H4 (cell line): ENCODE measurements around the gene FBRS. TPM values are rescaled to one million over a fixed set of nuclear protein-coding genes. Genes with fewer than 3 reads are reported as not detected.

Source experiments
- DNase-seq: peaks from one replicate; pipeline ENCODE4 v3.0.0-alpha.2; 2015; ENCODE audit warnings: low spot score
- total RNA-seq: library from RNA; depleted of rRNA; stranded (reverse); fragments of >200 nt; shearing (Covaris generic); gene quantifications from 2 replicates; pipeline ENCODE4 v1.2.3, GENCODE V29; 2014

The FBRS gene
- total RNA-seq, 1 experiment from 2014 or later = 5.0 TPM

DNA sequence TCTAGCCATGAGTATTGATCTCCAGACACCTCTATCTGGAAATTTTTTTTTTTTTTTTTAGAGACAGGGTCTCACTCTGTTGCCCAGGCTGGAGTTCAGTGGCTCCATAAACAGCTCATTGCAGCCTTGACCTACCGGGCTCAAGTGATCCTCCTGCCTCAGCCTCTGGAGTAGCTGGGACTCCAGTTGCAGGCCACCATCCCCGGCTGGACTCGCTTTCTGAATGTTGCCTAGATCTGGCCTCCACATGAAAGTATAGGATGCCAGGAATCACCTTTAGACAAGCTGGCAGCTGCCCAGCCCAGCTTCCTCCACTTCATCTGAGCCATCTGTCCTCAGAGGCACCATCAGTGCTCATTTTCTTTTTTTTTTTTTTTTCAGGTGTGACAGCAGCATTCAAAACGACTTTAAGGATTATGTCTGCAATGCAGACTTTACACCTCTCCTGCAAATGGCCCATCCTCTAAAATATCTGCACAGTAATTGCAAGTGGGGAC is 13.8 kb upstream of the FBRS start:
- no peak for DNase-seq

DNA sequence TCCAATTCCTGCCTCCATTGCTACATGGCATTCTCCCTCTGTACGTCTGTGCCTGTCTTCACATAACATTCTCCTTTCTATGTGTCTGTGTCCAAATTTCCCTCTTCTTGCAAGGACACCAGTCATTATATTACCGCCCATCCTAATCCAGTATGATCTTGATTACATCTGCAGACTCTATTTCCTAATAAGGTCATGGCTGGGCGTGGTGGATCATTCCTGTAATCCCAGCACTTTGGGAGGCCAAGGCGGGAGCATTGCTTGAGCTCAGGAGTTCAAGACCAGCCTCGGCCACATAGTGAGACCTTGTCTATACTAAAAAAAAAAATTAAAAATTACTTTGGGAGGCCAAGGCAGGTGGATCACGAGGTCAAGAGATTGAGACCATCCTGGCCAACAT is 12.5 kb upstream of the FBRS start:
- DNase-seq = no peak

DNA sequence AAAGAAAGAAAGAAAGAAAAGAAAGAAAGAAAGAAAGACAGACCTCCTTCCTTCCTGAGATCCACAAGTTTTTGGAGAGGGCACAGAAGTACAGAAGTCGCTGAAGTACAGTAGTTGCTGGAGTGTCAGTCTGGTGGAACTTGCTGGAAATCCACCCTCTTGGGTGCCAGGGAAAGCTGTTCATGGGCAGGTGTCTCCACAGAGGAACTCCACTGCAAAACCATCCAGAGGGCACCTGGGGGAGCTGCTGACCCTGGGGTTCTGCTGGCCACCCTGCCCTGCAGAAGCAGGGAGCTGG is 11.0 kb upstream of the FBRS start:
- DNase-seq = no peak

DNA sequence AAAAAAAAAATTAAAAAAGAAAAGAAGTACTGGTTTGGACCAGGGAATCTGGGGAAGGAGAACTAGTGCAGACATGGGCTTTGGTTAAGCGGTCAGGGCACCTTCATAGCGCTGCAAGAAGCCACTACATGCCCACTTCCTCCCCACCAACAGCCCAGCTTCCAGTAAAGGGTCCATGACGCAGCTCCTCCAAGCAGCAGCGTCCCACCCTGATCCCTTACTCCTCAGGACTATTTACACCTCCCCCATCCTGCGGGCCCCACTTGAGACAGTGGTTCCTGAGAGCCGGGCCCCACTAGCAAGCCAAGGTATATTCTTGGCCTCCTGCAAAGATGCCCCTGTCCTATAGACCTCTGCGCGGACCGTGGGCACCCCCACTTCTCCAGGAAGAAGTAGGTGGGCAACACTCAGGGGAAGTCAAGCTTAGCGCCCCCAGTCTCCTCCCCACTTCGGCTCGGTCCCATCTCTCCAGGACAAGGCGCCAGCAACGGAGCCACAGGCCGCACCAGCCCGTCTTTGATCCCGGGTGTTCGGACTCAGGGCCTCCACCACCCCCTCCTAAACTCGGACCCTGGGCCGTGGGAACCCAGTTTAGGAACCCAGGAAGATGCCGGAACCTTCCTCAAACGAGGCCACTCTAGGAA is 8.4 kb upstream of the FBRS start:
- no peak for DNase-seq

DNA sequence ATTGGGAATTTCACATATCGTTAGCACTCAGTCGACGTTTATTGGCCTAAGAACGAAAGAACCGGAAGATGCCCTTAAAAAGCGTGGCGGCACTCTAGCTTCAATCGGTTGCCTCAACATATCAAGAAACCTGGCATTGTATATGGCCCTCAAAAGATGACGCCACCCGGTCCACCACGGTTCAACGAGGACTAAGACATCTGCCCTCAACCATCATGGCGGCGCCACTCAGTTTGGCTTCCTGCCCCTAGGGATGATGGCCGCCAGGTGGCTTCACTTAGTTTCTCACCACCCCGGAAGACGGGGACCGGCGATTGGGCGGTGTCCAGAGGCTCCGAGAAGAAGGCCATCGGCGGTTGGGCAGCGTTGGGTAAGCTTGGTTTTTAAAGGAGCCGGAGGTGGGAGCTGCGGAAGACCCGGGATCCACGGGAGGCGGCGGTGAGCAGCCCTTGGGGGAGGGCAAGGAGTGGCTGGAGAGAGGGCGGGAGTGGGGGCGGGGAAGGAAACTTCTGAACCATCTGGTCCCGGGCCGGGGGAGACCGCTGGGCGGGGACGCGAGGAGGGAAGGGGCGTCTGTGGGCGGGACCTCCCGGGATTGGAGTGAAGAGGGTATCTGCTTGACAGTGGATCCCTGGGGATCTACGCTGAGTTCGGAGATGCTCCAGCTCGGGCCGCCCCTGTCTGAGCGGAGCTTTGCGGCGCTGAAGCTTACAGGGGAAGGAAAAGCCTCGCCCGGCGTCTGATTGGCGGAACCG is 7.7 kb upstream of the FBRS start, which contains the start of gene PRR14:
Gene PRR14 (plus strand): TSS at position 592 of the 755 bp plus-strand sequence. CDS start 686 bp downstream, outside the sequence.
- DNase-seq = peak; percentile 98

DNA sequence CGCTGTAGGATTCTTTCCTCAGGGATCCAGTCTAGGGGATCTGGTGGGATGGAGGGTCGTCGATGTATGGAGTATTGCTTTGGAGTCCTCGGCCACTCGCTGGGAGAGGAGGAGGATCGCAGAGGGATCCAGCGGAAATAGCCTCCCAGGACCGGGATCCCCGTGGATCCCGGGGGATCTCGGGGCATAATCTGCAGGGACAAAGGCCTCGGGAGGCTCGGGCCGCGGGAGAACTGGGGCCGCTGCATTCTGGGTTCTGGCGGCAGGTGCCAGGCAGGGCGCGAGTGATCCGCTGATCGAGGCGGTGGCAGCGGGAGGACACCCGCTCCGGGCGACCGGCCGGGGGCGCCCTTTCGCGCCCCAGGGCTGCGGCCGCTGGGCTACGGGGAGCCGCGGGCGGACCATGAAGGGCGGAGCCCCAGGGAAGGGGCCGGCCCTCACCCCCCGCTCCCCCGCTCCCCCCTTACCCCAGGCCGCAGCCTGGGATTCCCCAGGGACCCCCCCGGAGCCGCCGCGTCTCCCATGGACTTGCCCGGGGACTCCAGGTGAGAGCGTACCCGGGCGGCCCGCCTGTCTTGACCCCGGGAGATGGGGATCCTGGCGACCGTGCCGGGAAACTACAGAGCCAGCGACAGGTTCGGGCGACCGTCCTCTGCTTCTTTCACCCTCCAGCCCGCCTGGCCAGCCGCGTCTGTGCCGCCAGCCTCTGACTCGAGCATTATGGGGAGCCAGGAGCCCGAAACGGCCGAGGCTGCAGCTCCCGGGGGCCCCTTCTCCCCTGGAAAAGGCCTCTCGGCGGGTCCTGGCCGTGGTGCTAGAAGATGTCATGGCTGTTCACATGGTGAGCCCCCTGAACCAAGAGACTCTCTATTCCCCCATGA is 6.9 kb upstream of the FBRS start:
- DNase-seq = peak; percentile 38

DNA sequence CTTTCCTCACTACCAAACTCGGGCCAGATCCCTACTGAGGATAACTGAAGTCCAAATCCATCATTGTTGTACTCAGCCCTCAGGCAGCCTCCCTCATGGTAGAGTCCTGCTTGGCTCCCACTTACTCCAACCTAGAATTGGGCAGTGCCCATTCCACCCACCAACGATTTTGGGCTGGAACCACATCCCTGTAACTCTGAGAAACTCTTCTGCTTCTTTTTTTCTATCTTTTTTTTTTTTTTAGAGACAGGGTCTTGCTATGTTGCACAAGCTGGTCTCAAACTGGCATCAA is 6.3 kb upstream of the FBRS start:
- no peak for DNase-seq

DNA sequence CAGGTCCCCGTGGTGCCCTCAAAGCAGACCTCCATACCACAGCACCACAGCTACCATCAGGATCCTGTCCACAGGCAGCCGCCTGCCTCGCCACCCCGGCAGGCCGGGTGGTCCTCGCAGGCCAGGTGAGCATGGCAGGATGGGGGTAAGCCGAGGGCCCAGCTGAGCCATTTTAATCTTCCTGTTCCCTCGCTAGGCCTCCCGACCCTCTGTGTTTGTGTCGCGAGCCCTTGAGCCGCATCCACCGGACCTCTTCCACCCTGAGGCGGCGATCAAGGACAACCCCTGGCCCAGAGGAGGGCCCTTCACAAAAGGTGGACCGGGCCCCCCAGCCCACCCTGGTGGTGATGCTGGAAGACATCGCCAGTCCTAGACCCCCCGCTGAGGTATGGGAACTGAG is 5.5 kb upstream of the FBRS start:
- DNase-seq = no peak

DNA sequence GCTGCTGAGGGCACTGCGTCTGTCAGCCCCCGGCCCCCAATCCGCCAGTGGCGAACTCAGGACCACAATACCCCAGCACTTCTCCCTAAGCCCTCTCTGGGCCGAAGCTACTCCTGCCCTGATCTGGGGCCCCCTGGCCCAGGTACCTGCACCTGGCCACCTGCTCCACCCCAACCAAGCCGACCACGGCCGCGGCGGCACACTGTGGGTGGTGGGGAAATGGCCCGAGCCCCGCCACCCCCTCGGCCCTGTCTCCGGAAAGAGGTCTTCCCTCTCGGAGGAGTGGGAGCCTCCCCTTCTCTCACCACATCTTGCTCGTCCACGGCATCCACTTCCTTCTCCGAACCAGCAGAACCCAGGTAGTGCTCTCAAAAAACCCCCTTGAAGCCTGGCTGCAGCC is 3.4 kb upstream of the FBRS start:
- no peak for DNase-seq

DNA sequence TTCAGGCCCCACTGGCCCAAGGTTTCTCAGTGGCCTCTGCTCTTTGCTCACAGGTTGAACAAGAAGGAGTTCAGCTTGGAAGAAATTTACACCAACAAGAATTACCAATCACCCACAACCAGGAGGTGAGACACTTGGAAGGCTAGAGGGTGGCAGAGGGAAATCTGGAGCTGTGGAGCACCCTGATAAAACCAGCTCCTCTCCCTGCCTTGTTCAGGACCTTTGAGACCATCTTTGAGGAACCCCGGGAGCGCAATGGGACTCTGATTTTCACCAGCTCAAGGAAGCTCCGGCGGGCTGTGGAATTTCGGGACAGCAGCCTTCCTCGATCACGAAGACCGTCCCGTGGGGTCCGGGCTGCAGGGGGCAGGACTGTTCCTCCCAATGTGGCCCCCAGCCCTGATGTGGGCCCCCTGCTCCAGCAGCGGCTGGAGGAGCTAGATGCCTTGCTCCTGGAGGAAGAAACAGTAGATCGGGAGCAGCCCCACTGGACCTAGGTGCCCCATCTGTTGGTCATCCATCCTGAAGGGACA is 2.4 kb upstream of the FBRS start:
- no peak for DNase-seq

DNA sequence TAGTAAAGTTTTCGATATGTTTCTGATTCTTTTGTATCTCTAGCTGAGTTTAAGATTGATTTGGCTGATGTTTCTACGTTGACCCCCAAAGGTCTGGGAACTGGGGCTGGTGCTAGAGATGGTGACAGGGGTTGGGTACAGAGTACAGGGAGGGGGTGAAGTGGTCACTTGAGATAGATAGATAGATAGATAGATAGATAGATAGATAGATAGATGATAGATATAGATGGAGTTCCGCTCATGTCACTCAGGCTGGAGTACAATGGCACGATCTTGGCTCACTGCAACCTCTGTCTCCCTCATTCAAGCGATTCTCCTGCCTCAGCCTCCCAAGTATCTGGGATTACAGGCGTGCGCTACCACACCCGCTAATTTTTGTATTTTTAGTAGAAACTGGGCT is 1.8 kb upstream of the FBRS start:
- DNase-seq = no peak

DNA sequence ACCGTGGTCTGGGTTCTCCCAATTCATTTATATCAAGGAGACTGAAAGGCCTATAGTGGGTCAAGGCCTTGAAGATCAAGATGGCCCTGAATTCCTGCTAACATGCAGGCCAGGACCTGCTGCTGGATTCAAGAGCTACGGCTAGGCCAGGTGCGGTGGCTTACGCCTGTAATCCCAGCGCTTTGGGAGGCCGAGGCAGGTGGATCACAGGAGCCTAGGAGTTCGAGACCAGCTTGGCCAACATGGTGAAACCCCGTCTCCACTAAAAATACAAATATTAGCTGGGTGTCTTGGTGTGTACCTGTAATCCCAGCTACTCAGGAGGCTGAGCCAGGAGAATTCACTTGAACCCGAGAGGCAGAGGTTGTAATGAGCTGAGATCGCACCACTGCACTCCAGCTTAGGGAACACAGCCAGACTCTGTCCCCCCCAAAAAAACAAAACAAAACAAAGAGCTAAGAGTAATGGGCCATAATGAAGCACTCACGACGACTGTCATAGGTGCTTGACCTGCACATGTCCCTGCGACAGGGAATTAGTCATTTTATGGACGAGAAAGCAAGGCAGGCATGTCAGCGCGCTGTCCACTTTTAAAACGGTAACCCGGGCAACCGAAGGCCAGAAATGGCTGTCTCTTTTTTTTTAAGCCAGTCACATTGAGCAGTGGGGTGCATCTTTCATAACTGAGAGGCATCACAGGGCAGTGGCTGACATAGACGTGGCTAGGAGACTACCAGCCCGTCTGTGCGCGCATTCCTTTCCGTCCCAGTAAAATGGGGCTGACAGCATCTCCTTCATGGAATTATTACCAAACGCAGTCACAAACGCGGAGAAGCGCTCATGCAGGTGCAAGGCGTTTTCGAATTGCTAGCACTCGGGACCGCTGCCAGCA is 1.0 kb upstream of the FBRS start:
- no peak for DNase-seq

DNA sequence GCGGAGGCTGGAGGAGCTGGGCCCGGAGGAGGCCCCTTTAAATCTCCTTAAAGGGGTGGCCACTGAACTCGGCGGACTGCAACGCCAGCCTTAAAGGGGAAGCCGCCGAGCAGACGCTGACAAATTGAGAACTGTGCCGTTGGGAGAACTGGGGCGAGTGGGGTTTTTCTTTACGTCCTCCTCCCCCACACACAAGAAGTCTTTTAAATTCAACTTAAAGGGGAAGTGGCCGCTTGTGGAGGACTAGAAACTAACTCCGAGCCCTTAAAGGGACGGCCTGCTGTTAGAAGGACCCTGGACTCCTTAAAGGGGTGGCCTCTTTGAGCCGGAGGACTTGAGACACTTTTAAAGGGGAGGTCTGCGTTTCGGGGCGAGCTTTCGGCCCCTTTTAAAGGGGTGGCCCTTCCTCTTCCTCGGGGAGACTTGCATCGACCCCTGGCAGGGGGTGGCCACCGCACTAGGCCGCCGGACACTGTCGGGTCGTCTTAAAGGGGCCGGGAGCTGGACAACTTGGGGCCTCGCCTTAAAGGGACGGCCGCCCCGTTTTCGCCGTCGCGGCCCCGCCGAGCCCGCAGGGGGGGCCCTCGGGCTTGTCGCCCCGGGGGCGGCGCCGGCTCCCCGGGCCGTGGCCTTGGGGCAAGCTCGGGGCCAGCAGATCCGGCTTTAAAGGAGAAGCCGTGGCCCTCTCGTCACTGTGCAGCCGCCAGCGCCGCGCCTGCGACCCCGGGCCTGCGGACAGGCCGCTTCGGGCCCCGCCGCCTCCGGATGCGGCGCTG is 688 bp downstream of the FBRS start:
- DNase-seq = peak; percentile 92

DNA sequence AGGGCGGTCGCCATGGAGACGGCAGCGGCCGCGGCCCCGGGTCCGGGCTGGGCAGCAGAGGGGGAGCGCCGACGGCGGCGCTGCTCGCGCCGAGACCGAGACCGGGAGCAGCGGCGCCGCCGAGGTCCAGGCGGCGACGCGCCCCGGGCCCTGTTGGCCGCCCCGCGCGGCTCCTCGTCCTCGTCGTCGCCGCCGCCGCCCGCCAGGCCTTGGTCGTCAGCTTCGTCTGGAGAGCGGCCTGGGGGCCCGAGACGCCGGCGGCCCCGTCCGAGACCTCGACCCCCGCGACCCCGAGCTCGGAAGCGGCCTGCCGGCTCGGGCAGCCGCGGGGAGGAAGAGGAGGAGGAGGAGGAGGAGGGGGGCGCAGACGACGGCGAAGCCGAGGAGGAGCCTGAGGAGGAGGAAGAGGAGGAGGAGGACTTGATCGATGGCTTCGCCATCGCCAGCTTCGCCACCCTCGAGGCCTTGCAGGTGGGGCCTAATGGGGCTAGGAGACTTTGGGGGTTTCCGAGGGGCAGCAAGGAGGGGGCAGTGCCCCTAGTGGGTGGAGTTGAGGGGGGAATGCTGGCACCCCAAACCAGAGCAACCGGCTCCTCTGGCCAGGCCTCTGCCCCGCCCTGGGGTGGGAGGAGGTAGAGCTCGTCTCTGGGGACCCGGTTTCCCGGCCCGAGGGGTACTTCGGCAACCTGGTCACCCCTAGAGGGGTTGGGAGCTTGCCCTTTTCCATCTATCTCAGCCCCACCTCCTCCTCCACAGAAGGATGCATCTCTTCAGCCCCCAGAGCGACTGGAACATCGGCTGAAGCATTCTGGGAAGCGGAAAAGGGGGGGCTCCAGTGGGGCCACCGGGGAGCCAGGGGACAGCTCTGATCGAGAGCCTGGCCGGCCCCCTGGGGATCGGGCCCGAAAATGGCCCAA is 1.5 kb downstream of the FBRS start:
- no peak for DNase-seq

DNA sequence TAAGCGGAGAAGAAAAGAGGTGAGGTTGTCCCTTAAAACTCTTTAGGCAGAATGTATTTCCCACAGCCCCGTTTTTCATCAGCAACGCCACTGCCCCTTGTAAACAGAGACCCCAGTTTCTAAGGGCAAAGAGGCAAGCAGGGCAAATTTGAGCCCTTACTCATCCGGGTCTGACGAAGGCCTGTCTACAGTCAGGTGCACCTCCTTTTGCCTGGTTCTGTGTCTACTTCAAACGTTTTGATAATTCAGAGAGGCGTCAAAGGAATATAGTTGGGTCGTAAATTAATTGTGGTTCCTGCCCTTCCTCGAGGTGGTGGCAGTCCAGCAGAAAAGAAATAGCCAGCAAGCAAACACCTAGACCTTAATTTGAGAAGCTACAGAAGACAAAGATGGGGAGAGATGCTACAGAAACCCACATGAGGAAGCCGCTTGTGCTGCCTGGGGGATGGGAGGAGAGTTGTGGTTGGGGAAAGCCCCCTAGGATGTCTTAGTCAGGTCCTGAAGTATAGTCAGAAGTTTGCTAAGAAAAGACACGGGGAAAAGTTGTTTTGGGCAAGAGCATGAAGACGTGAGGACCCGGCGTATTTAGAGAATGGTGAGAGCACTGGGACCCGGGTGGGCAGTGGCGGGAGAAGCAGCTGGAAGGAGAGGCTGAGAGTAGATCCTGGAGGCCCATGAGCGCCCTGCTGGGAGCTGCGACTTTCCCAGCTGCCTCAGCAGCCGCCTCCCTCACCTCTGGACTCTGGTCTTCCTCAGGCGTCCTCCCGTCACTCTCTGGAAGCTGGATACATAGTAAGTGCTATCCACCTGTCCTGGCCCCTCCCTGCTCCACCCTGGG is 2.4 kb downstream of the FBRS start:
- no peak for DNase-seq

DNA sequence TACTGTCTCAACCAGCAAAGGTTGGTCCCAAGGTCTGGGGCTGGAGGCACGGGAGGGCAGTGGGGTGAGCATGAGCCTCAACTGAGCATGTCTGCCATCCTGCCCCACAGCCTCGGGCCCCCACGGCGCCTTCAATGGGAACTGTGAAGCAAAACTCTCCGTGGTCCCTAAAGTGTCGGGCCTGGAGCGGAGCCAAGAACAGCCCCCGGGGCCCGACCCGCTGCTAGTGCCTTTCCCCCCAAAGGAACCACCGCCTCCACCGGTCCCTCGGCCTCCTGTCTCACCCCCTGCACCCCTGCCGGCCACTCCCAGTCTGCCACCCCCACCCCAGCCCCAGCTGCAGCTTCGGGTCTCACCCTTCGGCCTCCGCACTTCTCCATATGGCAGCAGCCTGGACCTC is 4.2 kb downstream of the FBRS start:
- DNase-seq = no peak

DNA sequence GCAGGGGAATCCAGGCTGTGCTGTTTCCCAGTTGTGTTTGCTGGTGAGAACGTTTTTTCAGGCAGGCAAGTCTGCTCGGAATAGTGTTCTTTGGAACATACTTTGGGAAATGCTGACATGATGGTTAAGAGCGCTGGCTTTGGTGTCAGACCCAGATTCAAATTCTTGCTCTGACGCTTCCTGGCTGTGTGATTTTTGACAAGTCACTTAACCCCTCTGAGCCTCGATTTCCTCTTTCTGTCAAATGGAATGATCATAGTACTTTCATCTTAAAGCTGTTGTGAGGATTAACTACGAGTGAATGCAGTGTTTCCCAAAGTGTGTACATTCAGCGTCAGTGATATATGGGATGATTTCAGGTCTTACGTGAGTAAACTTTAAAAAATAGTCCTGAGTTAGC is 4.8 kb downstream of the FBRS start:
- DNase-seq = no peak

DNA sequence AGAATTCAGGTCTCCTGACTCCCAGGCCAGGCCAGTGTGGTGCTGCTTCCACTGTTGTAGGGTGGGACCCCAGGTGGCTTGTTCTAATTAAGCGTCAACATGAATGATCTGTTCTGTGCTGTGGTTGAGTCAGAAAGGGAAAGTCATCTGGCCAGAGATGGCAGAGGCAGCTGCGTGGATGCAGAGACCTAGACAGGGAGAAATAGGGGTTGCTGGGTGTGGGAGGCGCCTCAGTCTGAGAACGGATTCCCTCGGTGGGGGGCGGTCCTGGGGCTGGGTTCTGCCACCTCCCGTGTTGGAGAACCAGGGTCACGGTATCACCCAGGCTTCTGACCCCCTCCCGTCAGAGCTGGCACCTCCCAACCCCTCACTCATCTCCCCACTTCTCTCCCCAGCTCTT is 5.6 kb downstream of the FBRS start:
- DNase-seq = no peak

DNA sequence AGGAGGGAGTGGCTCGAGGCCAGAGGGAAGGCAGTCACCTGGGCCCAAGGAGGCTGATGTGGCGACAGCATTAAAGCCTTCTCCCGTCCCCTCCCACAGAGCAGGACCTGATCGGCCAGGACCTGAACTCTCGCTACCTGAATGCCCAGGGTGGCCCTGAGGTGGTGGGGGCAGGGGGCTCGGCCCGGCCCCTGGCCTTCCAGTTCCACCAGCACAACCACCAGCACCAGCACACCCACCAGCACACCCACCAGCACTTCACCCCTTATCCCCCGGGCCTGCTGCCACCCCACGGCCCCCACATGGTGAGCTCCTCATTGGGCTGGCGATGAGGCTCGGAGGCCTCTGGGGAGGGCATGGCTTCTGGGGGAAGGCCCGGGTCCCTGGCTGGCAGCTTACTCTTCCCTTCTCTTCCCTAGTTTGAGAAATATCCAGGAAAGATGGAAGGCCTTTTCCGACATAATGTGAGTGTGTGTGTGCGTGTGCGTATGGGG is 6.4 kb downstream of the FBRS start:
- DNase-seq = no peak
